ENCODE measurements around the gene CSK.

GRCh38 chr15:74775132-74775562 is 6.7 kb upstream of the CSK start:
- TF ChIP-seq CTCF (IDR thresholded peaks at IDR 0.05; ENCODE audit: poor library complexity), result no peak
- no peak for TF ChIP-seq EZH2phosphoT487 (IDR thresholded peaks at IDR 0.05; ENCODE audit: low read depth, severe bottlenecking, unreplicated experiment)
- no peak for TF ChIP-seq EZH2 (IDR thresholded peaks at IDR 0.05; ENCODE audit: borderline replicate concordance)

Data from hepatocyte (in vitro differentiated cells).